ENCODE data around the gene ZBTB16. TPM values are rescaled to one million over a fixed set of nuclear protein-coding genes. Genes with fewer than 3 reads are reported as not detected.

ZBTB16 gene
- total and polyA plus RNA-seq, 2 of the 13 experiments (the other 11 are each of a cell fraction or from before 2014, with no cell fraction given): not detected

- ChIA-PET CTCF (ENCODE audit: low intra/inter-chr PET ratio, low total read pairs) (no interaction called here), POLR2A (no interaction called here)
- DNase-seq (ENCODE audit: low spot score) (no peak), ATAC-seq (no peak), FAIRE-seq (no peak)
- no peaks in the 10 kb centered on the region for H3K9me3 ChIP-seq (ENCODE audit: low read length)
- no peaks in the 10 kb centered on the region for H3K36me3 ChIP-seq (replicated peaks in 1 of 2; ENCODE audit: control insufficient read depth in 1 of 2, insufficient read depth in 2 of 2, low read length in 2 of 2)
- H3K27me3 ChIP-seq (ENCODE audit: control insufficient read depth in 1 of 2, insufficient read depth in 2 of 2, low read length in 2 of 2): peaks cover 1 to 34% of the 10 kb centered on the region in 2 experiments; a peak in 4 of 5 replicates
- no peak overlapping the region for H3K27ac ChIP-seq (ENCODE audit: extremely low read length, insufficient read depth, low read length)
- in situ Hi-C loops (cut with HindIII; ENCODE audit: extremely low pct_ligation_motif_present, low pct_unique_long_range_greater_than_20kb) (no loop called here), intact Hi-C loops (cut with micrococcal nuclease; ENCODE audit: unreplicated experiment) (no loop called here)
- H3K79me2 ChIP-seq (ENCODE audit: insufficient read depth, low read length): no peaks in the 10 kb centered on the region
- BruUV-seq (replicated peaks): no TSS peak
- no peaks in the 10 kb centered on the region for H4K20me1 ChIP-seq (ENCODE audit: insufficient read depth, low read length)
- no peak overlapping the region for H3K4me3 ChIP-seq (replicated peaks in 1 of 3; ENCODE audit: insufficient read depth in 1 of 3, low read depth in 2 of 3, low read length in 3 of 3)
- no peak overlapping the region for H3K4me2 ChIP-seq (ENCODE audit: low read depth, low read length)
- TF ChIP-seq ARNT2 (CRISPR knock-in tag; IDR thresholded peaks at IDR 0.05; ENCODE audit: low read depth) (no peak), GRHL1 (CRISPR knock-in tag; conservative IDR thresholded peaks at IDR 0.05) (no peak), TEAD3 (CRISPR knock-in tag; optimal IDR thresholded peaks at IDR 0.05; ENCODE audit: borderline replicate concordance) (no peak), ZNF143 (CRISPR knock-in tag; IDR thresholded peaks at IDR 0.05) (no peak), TAF1 (CRISPR knock-in tag; IDR thresholded peaks at IDR 0.05) (no peak), NFYB (CRISPR knock-in tag; IDR thresholded peaks at IDR 0.05) (no peak), NAIF1 (CRISPR knock-in tag; IDR thresholded peaks at IDR 0.05; ENCODE audit: borderline replicate concordance) (no peak), ZNF256 (CRISPR knock-in tag; conservative IDR thresholded peaks at IDR 0.05) (no peak), ZSCAN25 (CRISPR knock-in tag; IDR thresholded peaks at IDR 0.05) (no peak), ZNF784 (CRISPR knock-in tag; IDR thresholded peaks at IDR 0.05; ENCODE audit: borderline replicate concordance) (no peak), ZNF17 (CRISPR knock-in tag; IDR thresholded peaks at IDR 0.05) (no peak), BORCS8-MEF2B (CRISPR knock-in tag; IDR thresholded peaks at IDR 0.05) (no peak), MTF2 (CRISPR knock-in tag; IDR thresholded peaks at IDR 0.05; ENCODE audit: borderline replicate concordance) (no peak), KDM5A (IDR thresholded peaks at IDR 0.05; ENCODE audit: borderline replicate concordance, low read length) (no peak), ZNF883 (CRISPR knock-in tag; IDR thresholded peaks at IDR 0.05; ENCODE audit: not compliant biosample characterization) (no peak), ZNF775 (CRISPR knock-in tag; IDR thresholded peaks at IDR 0.05; ENCODE audit: borderline replicate concordance) (no peak), CENPBD1 (CRISPR knock-in tag; IDR thresholded peaks at IDR 0.05; ENCODE audit: borderline replicate concordance, low read depth) (no peak), CBX5 (CRISPR knock-in tag; IDR thresholded peaks at IDR 0.05; ENCODE audit: borderline replicate concordance) (no peak), SIN3B (IDR thresholded peaks at IDR 0.05; ENCODE audit: low read length) (no peak)
- no peak overlapping the region for H2AFZ ChIP-seq (ENCODE audit: low read length)
- H3K9ac ChIP-seq (ENCODE audit: insufficient read depth, low read depth, low read length): no peak overlapping the region
- WGBS (ENCODE audit: low lambda C conversion rate): 61% methylated on average over 12 of the region's 12 CpGs
- H3K4me1 ChIP-seq (ENCODE audit: insufficient read depth, low read length): 0 out of 2 replicates have a peak, but pooled peaks cover 7% of the 10 kb centered on the region
These were observed 51.7 kb downstream of the ZBTB16 start for GRCh38 chr11:114110952-114111947.

Data from HepG2 (cell line).